ENCODE measurements around the gene TEF. TPM values are rescaled to one million over a fixed set of nuclear protein-coding genes. Genes with fewer than 3 reads are reported as not detected.

TEF gene
- total and polyA plus RNA-seq, 9 of the 15 experiments (the other 6 are each of a cell fraction or from before 2014, with no cell fraction given): 0.04 to 3.1 (median 1.2) TPM

DNA sequence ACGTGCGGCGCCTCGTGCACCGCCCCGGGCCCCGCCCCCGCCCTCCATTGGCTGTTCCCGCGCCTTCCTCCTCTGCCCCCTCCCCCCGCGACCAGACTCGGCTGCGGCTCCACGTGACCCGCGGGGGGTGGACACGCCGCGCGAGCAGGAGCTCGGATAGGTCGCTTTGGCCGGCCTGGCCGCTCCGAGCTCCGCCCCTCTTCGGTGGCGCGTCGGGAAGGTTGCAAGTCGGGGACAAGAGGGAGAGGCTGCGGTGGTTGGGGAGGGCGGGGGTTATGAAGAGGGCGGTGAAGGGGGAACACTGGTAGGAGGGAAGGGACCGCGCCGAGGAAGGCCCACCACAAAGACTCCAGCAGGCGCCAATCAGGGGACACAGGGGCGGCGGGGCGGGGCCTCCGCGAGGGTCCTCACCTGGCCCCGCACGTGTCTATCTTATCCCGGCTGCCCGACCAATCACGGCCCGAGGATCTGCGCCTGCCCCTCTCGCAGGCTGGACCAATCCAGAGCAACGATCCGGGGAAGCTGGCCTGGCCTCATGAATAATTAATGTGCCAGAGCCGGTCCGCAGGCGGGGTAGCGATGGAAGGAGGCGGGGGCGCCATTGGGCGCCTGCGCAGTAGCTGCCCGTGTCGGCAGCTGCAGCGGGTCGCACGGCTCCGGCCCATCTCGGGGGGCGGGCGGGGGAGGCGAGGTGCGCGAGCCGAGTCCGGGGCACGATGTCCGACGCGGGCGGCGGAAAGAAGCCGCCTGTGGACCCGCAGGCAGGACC, at the start of gene TEF (continued):
- no peak for TF ChIP-seq ZNF717 (CRISPR knock-in tag; IDR thresholded peaks at IDR 0.05)
- TF ChIP-seq, protein P1, sequence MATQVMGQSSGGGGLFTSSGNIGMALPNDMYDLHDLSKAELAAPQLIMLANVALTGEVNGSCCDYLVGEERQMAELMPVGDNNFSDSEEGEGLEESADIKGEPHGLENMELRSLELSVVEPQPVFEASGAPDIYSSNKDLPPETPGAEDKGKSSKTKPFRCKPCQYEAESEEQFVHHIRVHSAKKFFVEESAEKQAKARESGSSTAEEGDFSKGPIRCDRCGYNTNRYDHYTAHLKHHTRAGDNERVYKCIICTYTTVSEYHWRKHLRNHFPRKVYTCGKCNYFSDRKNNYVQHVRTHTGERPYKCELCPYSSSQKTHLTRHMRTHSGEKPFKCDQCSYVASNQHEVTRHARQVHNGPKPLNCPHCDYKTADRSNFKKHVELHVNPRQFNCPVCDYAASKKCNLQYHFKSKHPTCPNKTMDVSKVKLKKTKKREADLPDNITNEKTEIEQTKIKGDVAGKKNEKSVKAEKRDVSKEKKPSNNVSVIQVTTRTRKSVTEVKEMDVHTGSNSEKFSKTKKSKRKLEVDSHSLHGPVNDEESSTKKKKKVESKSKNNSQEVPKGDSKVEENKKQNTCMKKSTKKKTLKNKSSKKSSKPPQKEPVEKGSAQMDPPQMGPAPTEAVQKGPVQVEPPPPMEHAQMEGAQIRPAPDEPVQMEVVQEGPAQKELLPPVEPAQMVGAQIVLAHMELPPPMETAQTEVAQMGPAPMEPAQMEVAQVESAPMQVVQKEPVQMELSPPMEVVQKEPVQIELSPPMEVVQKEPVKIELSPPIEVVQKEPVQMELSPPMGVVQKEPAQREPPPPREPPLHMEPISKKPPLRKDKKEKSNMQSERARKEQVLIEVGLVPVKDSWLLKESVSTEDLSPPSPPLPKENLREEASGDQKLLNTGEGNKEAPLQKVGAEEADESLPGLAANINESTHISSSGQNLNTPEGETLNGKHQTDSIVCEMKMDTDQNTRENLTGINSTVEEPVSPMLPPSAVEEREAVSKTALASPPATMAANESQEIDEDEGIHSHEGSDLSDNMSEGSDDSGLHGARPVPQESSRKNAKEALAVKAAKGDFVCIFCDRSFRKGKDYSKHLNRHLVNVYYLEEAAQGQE (IDR thresholded peaks at IDR 0.05; ENCODE audit: borderline replicate concordance): peak; percentile 70
- TF ChIP-seq, protein P1 (CRISPR knock-in tag; IDR thresholded peaks at IDR 0.05; ENCODE audit: low read depth): no peak
- TF ChIP-seq TEAD1 (CRISPR knock-in tag; IDR thresholded peaks at IDR 0.05): 0 out of 4 replicates have a peak, but pooled peaks of 1 of the 2 experiments have one; percentile 31
- TF ChIP-seq TFE3 (CRISPR knock-in tag; IDR thresholded peaks at IDR 0.05): peak; percentile 70
- TF ChIP-seq CLOCK (CRISPR knock-in tag; IDR thresholded peaks at IDR 0.05; ENCODE audit: borderline replicate concordance): peak; percentile 92
- peak; percentile 2; the same call in 1 of the 2 replicates for TF ChIP-seq ZFX (CRISPR knock-in tag; IDR thresholded peaks at IDR 0.05)
- peak; percentile 89 for TF ChIP-seq MAX (CRISPR knock-in tag; IDR thresholded peaks at IDR 0.05)
- peak; percentile 51 for TF ChIP-seq RBM25 (IDR thresholded peaks at IDR 0.05; ENCODE audit: low read depth, low read length, severe bottlenecking)
- peak; percentile 99 to 100 for TF ChIP-seq MNT (conservative IDR thresholded peaks at IDR 0.05)
- TF ChIP-seq GABPB1 (CRISPR knock-in tag; IDR thresholded peaks at IDR 0.05): 0 out of 2 replicates have a peak, but pooled peaks have one; percentile 52
- no peak for TF ChIP-seq NFIX (CRISPR knock-in tag; IDR thresholded peaks at IDR 0.05; ENCODE audit: low read depth)
